PC-9 (cell line): ENCODE data around the gene LDLRAD3.

Experiments
- EZH2 ChIP-seq: fragments of 200-600 bp; sonication (generic); IDR thresholded peaks from 2 replicates; pipeline ENCODE4 v1.8.0; 2017; ENCODE audit warnings: antibody characterized with exemption, low read depth
- TF ChIP-seq, protein P1 (sequence below): fragments of 200-600 bp; sonication (generic); conservative IDR thresholded peaks from 2 replicates; pipeline ENCODE4 v1.6.1; 2017; ENCODE audit warnings: mixed run types, antibody characterized with exemption, mild to moderate bottlenecking, moderate library complexity

DNA sequence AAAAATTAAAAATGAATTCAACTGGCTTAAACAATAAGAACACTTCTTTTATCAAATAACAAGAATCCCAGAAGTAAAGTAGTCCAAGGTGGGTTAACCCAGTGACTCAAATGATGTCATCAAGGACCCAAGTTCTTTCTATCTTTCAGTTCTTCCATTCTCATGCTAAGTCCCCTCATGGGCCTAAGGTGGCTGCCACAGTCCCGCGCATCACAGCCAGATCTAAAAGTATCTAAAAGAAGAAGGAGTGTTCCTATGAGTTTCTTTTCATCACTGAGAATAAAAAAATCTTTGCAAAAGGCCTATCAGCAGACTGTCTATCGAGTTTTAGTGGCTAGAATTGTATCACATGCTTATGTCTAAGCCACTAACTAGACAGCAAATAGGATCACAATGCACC is 37.2 kb upstream of the LDLRAD3 start:
- no peak for TF ChIP-seq EZH2
- TF ChIP-seq, protein P1, sequence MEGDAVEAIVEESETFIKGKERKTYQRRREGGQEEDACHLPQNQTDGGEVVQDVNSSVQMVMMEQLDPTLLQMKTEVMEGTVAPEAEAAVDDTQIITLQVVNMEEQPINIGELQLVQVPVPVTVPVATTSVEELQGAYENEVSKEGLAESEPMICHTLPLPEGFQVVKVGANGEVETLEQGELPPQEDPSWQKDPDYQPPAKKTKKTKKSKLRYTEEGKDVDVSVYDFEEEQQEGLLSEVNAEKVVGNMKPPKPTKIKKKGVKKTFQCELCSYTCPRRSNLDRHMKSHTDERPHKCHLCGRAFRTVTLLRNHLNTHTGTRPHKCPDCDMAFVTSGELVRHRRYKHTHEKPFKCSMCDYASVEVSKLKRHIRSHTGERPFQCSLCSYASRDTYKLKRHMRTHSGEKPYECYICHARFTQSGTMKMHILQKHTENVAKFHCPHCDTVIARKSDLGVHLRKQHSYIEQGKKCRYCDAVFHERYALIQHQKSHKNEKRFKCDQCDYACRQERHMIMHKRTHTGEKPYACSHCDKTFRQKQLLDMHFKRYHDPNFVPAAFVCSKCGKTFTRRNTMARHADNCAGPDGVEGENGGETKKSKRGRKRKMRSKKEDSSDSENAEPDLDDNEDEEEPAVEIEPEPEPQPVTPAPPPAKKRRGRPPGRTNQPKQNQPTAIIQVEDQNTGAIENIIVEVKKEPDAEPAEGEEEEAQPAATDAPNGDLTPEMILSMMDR = no peak
